ENCODE measurements around the gene KRTAP5-3.
A peak's percentile ranks its signal among the peaks of the same experiment; 100 is the strongest.
"Not testable (repeated sequence)": the region's sequence is repeated elsewhere in the genome, so short reads cannot be mapped to it uniquely, and the experiment has no call there.

Gene KRTAP5-3

DNA sequence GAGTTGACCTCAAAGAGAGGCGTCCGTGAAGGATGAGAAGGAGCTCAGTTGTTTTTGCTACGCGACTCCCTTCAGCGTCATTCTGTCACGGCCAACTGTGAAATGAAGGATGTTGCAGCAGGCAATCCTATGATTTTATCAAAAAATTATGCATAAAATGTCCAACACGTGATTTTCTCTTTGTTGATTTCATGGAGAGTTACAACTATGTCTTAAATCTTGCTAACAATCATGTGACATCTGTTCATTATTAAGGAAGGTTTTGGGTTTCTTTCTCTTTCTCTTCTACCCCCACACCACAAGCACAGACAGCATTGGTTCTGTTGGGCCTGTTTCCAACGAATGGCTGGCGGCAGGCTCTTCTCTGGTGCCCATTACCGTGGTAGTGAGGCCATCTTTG lies 10.0 kb upstream of the KRTAP5-3 start:
- no peak for DNase-seq (ENCODE audit: low read depth)

DNA sequence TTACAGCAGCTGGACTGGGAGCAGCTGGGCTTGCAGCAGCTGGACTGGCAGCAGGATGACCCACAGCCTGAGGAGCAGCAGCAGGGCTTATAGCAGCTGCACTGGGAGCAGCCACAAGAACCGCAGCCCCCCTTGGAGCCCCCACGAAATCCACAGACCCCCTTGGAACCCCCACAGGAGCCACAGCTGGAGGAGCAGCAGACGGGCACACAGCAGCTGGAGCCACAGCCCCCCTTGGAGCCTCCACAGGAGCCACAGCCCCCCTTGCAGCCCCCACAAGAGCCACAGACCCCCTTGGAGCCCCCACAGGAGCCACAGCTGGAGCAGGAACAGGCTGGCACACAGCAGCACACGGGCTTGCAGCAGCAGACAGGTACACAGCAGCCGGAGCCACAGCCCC lies 362 bp downstream of the KRTAP5-3 start:
- DNase-seq (ENCODE audit: low read depth), result not testable (repeated sequence)

DNA sequence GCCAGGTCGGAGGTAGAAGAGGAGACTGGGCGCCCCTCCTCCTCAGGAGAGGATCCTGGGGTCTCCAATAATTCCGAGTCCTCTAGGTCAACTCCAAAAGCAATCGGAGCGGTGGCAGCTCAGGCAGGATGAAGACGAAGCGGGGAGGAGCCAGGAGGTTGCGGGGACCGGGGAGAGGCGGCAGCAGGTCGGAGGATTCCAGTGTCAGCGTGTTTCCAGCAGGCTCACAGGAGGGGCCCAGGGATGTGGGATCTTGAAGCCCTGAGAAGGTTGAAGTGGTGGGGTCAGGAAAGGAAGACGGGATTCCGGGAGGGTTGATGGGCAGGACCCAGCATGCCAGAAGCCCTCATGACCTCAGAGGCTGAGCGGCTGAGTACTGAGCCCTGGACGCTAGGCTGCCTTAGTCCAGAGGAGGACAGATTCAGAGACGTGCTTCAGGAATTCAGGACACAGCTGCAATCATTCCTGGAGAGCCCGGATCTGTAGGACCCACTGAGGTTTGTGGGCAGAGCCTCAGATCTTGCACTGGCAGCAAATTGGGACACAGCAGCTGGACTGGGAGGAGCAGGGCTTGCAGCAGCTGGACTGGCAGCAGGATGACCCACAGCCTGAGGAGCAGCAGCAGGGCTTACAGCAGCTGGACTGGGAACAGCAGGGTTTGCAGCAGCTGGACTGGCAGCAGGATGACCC lies 962 bp downstream of the KRTAP5-3 start:
- DNase-seq (ENCODE audit: low read depth), result not testable (repeated sequence)

DNA sequence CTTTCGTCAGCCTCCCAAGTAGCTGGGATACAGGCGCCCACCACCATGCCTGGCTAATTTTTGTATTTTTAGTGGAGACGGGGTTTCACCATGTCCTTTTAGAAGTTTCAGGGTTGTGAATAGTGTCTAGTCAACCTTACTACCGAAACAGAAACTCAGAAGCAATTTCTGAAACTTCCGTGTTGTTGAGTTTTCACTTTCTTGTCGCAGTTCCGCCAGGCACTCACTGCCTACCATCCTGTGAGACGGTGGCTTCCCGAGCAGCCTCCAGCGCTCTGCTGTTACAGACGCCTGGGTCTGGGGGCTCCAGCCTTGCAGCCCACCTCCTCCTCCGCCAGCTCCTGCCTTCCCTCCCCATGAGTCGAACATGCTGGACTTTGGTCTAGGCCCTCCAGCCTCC lies 2.3 kb downstream of the KRTAP5-3 start:
- DNase-seq (ENCODE audit: low read depth), result not testable (repeated sequence)

DNA sequence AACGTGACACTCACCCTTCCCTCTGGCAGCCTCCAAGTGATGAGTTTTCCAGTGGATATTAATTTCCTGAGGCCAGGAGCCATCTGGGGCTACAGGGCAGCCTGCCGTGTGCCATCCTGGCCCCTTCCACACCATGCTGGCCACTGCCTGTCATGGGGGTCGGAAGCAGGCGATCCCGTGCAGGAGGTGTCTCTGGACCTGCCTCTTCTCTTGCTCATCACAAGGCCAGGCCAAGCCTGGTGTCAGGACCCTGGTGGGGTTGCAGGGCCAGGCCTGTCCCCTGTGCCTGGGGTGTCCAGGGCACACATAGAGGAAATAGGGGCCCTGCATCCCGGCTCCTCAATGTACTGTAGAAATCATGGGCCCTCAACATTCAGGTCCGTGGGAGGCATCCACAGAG lies 3.6 kb downstream of the KRTAP5-3 start:
- no peak for DNase-seq (ENCODE audit: low read depth)

DNA sequence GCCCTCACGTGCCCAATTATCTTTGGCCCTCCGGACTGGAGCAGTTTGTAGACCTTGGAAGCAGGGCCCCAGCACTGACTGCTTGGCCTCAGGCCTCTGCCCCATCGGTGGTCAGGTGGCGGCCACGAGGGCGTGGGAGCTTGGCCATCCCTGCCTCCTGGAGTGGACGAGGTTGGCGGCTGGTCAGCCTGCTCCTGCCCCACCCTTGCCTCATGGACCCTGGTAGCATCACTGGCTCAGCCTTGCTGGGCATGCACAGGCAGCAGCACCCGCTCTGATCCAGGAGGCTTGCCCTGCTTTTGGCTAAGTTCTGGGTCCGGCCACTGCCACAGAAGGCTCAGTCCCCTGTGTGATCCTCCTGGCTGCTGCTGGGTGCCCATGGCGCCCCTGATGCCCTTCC lies 4.1 kb downstream of the KRTAP5-3 start:
- no peak for DNase-seq (ENCODE audit: low read depth)

DNA sequence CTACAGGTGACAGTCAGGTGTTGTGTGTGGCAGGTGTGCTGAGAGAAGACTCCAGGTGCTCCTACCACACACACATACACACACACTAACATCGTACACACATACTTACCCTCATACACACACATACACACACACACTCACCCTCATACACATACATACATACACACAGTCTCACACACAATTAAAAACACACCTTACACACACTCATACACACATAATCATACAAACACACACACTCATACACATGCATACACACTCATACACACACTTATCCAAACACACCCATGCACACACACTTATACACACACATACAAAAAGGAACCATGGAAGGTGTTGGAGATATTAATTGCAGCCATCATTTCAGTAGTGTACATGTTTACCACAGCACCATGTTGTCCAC lies 4.6 kb downstream of the KRTAP5-3 start:
- DNase-seq (ENCODE audit: low read depth), result no peak

DNA sequence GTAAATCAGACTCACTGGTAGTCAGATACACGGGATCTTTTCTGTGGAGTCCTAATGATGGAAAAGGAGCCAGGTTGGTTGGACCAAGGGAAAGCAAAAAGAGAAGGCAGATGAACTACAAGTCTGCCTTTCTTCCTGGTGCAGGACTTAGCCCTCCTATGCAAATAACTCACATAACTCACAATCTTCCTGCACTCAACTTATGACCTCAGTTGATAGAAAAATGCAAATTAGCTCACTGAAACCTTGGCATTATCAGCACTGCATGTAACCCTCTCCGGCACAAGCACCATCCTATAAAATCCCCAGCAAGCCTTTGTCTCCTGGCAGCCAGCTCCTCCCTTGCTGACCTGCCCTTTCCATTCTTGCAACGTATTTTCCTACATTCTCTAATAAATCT lies 6.6 kb downstream of the KRTAP5-3 start:
- DNase-seq (ENCODE audit: low read depth), result not testable (repeated sequence)

DNA sequence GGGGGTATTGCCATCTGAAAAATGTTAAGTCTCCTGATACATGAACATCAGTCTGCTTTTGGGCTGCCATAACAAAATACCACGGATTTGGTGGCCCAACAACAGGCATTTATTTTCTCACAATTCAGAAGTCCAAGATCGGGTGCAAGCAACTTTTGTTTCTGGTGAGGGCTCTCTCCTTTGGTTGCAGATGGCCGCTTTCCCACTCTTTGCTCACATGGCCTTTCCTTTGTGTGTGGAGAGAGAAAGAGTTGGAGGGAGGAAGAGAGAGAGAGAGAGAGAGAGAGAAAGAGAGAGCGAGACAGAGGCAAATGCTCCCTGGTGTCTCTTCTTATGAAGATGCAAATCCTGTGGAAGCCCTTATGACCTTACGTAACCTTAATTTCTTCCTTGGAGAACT lies 7.6 kb downstream of the KRTAP5-3 start:
- DNase-seq (ENCODE audit: low read depth), result no peak

DNA sequence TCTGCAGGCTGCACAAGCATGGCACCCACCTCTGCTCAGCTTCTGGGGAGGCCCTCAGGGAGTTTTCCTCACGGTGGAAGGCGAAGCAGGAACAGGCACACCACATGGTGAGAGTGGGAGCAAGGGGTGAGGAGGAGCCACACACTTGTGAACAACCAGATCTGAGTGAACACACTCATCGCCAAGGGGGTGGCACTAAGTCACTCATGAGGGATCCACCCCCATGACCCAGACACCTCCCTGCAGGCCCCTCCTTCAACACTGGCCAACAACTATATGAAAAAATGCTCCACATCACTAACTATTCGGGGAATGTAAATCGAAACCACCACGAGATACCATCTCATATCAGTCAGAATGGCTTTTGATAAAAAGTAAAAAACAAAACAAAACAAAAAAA lies 9.4 kb downstream of the KRTAP5-3 start:
- DNase-seq (ENCODE audit: low read depth), result peak; percentile 45

DNA sequence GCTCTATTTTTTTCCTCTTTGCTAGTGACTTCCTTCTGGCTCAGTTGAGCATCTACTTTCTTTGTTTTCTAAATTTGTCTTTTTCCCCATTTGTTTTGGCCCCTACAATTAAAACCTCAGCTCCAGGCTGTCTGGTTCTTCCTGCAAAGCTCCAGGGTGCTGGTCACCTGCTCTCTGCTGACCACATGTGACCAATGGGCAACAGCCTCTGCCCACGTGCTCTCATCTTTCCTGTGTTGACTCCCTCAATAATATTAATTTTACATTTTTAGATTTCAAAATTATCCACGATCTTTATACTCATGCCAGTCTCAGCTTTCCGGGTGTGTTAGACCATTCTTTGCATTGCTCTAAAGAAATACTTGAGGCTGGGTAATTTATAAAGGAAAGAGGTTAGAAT lies 9.9 kb downstream of the KRTAP5-3 start:
- not testable (repeated sequence) for DNase-seq (ENCODE audit: low read depth)

DNA sequence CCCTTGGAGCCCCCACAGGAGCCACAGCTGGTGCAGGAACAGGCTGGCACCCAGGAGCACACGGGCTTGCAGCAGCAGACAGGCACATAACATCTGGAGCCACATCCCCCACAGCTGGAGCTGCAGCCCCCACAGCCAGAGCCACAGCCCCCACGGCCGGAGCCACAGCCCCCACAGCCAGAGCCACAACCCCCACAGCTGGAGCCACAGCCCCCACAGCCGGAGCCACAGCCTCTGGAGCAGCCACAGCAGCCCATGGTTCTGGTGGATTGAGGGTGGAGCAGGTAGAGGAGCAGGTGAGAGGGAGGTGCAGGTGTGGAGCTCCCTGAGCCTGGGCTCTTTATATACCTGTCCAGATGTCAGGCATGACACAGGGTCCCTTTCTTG lies 10.3 kb downstream of the KRTAP5-3 start, which contains the start of gene KRTAP5-2:
TSS of gene KRTAP5-2 (minus strand) at position 301 of the 387 bp plus-strand sequence. CDS start at position 257, 44 bp downstream.
- DNase-seq (ENCODE audit: low read depth), result no peak

DNA sequence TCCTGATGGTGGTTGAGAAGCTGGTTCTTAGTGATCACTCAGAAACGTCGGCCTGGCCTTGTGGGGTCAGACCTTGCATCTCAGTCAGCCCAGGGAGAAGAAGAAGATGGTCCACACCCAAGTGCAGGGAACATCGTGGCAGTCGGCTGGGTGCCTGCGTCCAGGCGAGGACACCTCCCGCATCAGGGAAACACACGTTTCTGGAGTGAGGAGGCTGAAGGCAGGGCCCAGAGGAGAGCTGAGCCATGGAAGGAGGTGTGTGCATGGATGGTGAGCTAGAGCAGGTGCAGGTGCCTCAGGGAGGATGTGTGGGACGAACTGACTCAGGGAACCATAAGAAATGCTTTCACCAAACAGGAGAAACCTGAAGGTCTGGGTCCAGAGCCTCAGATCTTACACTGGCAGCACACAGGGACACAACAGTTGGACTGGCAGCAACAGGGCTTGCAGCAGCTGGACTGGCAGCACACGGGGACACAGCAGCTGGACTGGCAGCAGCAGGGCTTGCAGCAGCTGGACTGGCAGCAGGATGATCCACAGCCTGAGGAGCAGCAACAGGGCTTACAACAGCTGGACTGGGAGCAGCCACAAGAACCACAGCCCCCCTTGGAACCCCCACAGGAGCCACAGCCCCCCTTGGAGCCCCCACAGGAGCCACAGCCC lies 10.8 kb downstream of the KRTAP5-3 start:
- DNase-seq (ENCODE audit: low read depth), result no peak

DNA sequence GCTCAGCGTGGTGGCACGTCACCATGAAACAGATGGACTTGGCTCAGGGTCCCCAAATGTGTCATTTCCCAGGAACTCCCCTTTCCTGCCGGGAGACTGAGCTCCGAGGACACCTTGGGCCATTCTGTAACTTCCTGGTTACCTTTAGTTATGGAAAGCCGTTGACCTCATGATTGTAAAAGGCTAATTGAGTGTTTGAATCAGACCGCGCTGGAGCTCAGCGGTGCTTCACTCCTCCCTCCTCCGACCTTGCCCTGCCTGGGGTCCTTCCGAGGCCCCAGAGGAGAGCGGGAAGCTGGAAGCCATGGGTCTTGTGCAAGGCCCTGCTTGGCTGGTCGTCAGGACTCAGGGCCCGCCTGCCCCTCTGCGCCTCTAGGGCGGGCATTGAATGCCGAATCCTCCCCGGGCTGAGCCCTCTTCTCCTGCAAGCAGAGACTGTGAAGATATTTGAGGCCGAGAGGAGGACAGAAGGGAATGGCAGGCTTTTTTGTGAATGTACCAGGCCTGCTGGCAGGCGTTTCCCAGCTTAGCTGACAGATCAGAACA lies 11.6 kb downstream of the KRTAP5-3 start:
- DNase-seq (ENCODE audit: low read depth), result not testable (repeated sequence)

DNA sequence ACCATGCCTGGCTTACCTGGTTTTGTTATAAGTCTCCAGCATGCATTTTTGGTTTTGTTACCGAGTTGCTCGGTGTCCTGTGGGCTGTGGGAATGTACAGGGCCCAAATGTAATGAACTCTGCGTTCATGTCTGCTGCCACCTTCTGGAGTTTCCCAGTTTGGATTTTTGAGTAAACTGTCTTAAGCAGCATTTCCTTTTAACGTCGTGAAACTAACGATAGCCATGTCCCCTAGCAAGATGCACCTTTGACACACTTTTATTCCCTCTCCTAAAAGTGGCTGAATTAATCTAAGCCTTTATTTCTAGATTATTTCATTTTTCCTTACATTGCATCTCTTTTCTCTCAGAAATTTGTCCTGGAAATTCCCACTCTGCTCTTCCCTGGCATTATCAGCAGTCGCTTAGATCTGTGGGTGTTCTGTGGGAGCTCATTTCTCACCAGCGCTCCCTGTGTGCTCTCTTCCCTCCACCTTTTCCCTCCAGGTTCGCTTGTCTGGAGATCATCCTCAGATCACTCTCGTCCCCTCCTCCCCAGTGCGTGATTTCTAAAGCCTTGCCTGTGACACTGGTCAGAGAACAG lies 12.2 kb downstream of the KRTAP5-3 start:
- peak; percentile 13 for DNase-seq (ENCODE audit: low read depth)

DNA sequence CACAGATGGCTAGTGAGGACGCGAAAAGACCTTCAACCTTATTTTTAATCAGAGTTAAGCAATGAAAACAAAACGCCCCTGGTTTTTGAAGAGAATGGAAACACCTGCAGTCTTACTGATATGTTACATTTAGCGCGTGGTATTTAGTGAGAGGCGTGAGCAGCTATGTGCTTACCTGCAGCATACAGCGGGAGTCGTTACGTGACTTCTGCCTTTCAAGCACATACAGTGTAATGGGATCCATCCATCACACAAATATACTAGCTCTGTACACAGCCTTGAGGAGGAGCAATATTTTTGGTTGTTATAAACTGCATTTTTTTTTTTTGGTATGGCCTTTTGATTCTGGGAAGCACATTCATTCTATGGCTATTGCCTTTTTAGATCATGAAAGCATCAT lies 15.6 kb downstream of the KRTAP5-3 start:
- DNase-seq (ENCODE audit: low read depth), result no peak

DNA sequence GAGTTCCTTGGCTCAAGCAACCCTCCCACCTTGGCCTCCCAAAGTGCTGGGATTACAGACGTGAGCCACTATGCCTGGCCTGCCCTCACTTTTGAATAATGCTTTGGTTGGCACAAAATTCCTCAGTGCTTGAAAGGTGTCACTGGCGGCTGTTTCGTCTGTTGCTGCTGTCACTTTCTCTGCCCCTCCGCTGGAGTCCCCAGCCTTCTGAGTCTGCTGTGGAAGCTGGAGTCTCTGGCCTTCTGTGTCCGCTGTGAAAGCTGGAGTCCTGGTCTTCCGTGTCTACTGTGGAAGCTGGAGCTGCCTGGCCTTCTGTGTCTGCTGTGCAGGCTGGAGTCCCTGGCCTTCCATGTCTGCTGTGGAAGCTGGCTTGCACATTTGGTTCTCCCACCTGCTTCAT lies 18.3 kb downstream of the KRTAP5-3 start:
- no peak for DNase-seq (ENCODE audit: low read depth)

DNA sequence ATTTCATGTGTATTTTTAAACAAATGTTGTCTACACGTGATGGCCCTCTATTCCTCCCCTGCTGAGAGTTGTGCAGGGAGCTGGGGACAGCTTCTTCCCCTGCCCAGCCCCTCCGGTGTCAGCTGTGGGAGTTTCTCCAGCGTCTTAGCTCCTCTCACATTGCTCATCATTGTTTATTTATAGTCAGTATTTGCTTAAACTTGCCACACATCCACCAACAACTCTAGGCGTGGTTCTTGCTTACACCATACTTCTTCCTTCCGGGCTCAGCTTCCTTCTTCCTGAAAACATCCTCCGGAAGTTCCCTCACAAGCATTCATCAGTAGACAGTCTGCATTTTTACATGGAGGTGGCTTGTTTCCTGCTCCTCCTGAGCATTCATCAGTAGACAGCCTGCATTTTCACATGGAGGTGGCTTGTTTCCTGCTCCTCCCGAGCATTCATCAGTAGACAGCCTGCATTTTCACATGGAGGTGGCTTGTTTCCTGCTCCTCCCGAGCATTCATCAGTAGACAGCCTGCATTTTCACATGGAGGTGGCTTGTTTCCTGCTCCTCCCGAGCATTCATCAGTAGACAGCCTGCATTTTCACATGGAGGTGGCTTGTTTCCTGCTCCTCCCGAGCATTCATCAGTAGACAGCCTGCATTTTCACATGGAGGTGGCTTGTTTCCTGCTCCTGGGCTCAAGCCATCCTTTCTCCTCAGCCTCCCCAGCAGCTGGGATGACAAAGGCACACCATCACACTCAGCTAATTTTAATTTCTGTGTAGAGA lies 18.9 kb downstream of the KRTAP5-3 start:
- DNase-seq (ENCODE audit: low read depth), result not testable (repeated sequence)

DNA sequence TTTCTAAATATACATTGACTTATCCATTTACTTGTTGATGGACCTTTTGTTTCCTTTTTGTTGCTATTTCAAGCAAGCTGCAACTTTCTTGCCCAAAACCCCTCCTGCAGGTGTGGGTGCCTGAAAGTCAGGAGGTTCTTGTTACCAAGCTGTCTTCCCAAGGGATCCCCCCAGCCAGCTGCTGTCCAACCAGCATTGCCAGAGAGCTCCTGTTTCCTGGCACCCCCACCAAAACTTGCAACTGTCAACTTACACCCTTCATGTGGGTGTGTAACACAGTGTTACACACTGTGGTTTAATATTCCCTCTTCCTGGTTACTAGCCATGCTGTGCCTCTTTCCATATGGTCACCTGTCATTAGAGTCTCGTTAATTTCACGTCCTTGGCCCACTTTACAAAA lies 21.6 kb downstream of the KRTAP5-3 start:
- DNase-seq (ENCODE audit: low read depth), result no peak

DNA sequence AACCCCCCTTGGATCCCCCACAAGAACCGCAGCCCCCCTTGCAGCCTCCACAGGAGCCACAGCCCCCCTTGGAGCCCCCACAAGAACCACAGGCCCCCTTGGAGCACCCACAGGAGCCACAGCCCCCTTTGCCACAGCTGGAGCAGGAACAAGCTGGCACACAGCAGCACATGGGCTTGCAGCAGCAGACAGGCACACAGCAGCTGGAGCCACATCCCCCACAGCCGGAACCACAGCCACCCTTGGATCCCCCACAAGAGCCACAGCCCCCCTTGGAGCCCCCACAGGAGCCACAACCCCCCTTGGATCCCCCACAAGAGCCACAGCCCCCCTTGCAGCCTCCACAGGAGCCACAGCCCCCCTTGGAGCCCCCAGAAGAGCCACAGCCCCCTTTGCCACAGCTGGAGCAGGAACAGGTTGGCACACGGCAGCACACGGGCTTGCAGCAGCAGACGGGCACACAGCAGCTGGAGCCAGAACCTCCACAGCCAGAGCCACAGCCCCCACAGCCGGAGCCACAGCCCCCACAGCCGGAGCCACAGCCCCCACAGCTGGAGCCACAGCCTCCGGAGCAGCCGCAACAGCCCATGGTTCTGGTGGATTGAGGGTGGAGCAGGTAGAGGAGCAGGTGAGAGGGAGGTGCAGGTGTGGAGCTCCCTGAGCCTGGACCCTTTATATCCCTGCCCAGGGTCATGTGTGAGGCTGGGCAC lies 23.4 kb downstream of the KRTAP5-3 start, which contains the start of gene KRTAP5-1:
TSS of gene KRTAP5-1 (minus strand) at position 623 of the 710 bp plus-strand sequence. CDS start at position 589, 34 bp downstream.
- DNase-seq (ENCODE audit: low read depth), result not testable (repeated sequence)

DNA sequence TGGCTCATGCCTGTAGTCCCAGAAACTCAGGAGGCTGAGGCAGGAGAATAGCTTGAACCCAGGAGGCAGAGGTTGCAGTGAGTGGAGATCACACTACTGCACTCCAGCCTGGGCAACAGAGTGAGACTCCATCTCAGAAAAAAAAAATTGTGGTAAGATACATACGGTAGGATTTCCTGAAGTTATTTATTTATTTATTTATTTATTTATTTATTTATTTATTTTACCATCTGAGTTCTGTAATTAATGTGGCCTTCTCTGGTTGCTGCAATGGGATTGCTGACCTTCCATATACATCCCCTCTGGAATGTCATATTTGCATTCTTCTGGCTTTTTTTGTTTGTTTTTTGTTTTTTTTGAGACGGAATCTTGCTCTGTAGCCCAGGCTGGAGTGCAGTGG lies 25.4 kb downstream of the KRTAP5-3 start:
- not testable (repeated sequence) for DNase-seq (ENCODE audit: low read depth)

Measured in ELR (cell line).